ENCODE measurements around the gene SPDYE4.

SPDYE4 gene

DNA sequence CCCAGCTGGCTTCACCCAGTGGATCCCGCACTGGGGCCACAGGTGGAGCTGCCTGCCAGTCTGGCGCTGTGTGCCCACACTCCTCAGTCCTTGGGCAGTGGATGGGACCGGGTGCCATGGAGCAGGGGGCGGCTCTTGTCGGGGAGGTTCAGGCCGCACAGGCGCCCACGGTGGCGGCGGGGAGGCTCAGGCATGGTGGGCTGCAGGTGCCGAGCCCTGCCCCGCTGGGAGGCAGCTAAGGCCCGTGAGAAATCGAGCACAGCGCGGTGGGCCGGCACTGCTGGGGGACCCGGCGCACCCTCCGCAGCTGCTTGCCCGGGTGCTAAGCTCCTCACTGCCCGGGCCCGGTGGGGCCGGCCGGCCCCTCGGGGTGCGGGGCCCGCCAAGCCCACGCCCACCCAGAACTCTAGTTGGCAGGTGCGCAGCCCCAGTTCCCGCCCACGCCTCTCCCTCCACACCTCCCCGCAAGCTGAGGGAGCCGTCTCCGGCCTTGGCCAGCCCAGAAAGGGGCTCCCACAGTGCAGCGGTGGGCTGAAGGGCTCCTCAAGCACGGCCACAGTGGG lies 40.3 kb downstream of the SPDYE4 start:
- DNase-seq (ENCODE audit: extremely low spot score, insufficient read length, low read depth) = no peak
- no peak for FAIRE-seq

DNA sequence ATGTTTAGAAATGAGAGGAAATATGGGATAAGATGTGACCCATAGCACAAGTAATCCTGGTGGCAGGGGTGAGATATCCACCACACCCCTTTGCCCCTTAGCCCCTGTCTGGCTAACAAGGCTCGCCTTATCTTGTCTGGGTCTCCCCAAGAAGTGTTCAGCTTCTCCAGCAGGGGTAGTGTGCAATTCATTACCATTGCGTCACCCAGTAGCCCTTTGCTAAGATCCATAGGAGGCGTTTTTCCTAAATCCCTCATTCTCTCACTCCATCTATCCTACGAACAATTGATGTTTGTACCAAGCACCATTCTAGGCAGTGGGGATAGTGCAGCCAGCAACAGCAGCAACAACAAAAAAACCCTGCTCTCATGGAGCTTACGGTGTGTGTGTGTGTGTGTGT lies 44.5 kb downstream of the SPDYE4 start:
- FAIRE-seq (no peak), DNase-seq (ENCODE audit: extremely low spot score, insufficient read length, low read depth) (no peak)

DNA sequence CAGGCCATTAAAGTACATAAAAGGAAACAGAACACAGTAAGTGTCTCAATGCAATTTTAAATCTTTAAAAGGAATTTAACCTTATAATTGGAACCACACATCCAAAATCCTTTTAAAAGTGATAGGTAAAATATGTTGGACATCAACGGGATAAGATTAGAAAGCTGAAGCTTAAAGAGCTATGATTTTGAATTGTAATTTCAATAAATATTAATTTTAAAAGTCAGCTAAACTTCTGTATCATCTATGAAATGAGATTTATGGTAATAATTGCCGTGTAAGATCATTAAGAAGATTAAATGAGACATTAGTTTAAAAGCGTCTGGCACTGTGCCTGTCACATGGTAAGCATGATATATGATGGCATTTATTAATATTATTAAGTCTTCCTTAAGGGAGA lies 45.0 kb downstream of the SPDYE4 start:
- DNase-seq (ENCODE audit: extremely low spot score, insufficient read length, low read depth) = no peak
- no peak for FAIRE-seq

GRCh38 chr17:8712698-8713097 lies 45.6 kb downstream of the SPDYE4 start:
- FAIRE-seq (no peak), DNase-seq (ENCODE audit: extremely low spot score, insufficient read length, low read depth) (no peak)

DNA sequence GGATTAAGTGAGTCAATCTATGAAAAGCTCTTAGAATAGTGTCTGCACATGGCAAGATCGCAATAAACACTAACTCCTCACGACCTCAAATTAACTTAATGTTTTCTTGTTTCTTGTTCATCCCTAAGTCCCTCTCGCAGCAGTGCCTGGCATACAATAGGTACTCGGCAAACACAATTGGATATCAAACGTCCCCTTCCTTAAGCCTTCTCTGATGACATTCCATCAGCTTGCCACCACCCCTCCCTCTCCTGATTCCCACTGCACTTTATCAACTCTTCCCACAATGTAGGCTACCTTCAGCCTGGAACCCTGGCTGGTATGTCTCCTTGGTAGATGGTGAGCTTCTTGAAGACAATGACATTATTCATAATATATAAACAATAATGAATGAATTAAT lies 47.1 kb downstream of the SPDYE4 start:
- DNase-seq (ENCODE audit: extremely low spot score, insufficient read length, low read depth) = no peak
- no peak for FAIRE-seq

GRCh38 chr17:8710813-8711212 lies 47.5 kb downstream of the SPDYE4 start:
- FAIRE-seq (no peak), DNase-seq (ENCODE audit: extremely low spot score, insufficient read length, low read depth) (no peak)

GRCh38 chr17:8709006-8709405 lies 49.3 kb downstream of the SPDYE4 start:
- DNase-seq (ENCODE audit: extremely low spot score, insufficient read length, low read depth) (no peak), FAIRE-seq (no peak)

DNA sequence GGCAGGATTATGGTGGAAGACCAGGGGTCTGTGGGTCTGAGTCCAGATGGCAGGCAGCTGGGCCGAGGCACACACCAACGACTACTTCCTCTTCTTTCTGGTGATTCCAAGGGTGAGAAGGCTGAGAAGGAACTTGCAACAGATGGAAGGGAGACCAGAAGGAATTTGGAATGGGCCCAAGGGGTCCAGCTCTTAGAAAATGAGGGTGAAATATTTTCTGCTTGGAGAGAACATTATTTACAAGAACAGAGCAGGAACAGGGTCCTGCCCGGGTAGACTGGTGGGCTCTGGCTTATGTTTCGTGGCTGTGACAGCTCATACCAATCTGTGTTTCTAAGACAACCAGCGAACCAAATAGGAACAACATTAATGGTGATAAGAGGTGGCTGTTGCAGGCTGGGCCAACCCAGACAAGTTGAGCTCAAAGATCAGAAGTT lies 50.3 kb downstream of the SPDYE4 start:
- DNase-seq (ENCODE audit: extremely low spot score, insufficient read length, low read depth) (no peak), FAIRE-seq (no peak)

- FAIRE-seq (no peak), DNase-seq (ENCODE audit: extremely low spot score, insufficient read length, low read depth) (no peak)
Observed at GRCh38 chr17:8707332-8708024, 50.9 kb downstream of the SPDYE4 start.

DNA sequence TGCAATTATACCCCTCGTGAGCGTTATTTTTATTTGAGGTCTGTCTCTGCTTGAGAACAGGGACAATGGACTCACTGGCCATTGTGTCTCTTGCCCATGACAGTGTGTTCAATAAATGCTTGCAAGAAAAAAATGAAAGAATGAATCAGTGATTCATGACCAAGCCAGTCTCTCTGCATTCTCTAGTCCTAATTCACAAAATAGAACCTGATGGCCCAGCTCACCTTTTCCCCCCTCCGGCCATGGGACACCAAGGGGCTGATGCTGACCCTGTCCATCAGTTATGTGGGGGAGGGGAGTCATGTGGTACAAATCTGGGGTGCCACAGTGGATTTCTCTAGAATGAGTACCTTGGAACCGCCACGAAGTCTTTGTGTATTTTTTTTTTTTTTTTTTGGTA lies 51.9 kb downstream of the SPDYE4 start:
- no peak for FAIRE-seq
- DNase-seq (ENCODE audit: extremely low spot score, insufficient read length, low read depth) = no peak

DNA sequence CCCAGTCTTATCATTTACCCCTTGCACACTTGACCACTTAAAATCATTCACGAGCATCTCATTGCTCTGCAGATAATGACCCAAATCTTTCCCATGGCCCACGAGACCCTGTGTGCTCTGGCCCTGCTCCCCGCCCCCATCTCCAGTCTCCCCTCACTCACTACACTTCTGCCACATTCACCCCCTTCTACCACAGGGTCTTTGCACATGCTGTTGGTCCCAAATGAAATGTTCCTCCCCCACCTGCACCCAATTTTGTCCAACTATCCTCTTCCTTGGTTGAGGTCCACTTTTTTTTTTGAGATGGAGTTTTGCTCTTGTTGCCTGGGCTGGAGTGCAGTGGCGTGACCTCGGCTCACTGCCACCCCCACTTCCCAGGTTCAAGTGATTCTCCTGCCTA lies 52.9 kb downstream of the SPDYE4 start:
- DNase-seq (ENCODE audit: extremely low spot score, insufficient read length, low read depth) (no peak), FAIRE-seq (no peak)

DNA sequence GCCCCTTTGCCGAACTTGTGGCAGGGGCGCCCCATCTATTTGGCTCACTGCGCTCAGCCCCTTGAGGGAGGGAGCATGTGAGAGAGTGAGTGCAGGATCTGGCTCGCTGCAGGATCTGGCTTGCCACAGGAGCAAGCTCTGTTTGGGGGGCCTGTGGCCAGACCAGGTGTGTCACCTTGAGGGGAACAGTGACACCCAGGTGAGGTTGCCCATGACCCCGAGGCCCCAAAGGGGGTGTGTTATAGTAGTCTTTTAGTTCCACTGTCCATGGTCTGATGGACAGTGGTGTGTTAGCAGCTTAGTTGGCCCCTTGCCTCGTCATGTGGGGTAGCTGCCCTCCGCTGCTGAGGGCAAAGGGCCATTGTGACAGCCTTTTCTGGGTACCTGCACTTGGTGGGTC lies 55.3 kb downstream of the SPDYE4 start:
- FAIRE-seq (no peak), DNase-seq (ENCODE audit: extremely low spot score, insufficient read length, low read depth) (no peak)

GRCh38 chr17:8701754-8702153 lies 56.6 kb downstream of the SPDYE4 start:
- FAIRE-seq (no peak), DNase-seq (ENCODE audit: extremely low spot score, insufficient read length, low read depth) (no peak)

DNA sequence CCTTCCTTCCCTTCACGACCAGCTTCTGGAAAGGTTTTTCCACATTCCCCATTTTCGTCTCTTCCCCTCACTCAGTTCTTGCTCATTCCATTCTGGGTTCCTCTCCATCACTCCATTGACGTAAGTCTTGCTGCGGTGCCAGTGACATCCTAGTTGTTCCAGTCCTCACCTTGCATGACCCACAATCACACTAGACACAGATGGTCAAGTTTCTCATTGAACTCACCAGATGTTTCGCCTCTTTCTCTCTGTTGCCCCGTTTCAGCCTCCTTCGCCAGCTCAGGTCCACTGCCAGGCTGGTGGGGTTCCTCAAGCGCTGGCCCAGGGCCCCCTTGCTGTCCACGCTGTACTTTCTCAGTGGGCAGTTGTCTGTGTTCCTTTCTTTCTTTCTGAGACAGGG lies 57.1 kb downstream of the SPDYE4 start:
- no peak for FAIRE-seq
- DNase-seq (ENCODE audit: extremely low spot score, insufficient read length, low read depth) = no peak

All from GM18507 (cell line).